Memory B cell (primary cell): ENCODE data around the gene FLACC1.

ENCODE experiments used
- ATAC-seq: fragments of 150-1000 bp; cut with Tn5 transposase; 2 replicates; pipeline ENCODE4 v1.10.0; 2021; ENCODE audit warnings: low read depth, mild to moderate bottlenecking, moderate library complexity
- DNase-seq, 2 donors: peaks; one replicate each; pipeline ENCODE4 v3.0.0; 2022; ENCODE audit warnings: low spot score in 2 of 2
- H3K27ac Mint-ChIP-seq: one replicate; pipeline ENCODE4 v1.8.0; 2022; ENCODE audit warnings: mild to moderate bottlenecking, moderate library complexity, mixed read lengths
- H3K27me3 Mint-ChIP-seq: one replicate; pipeline ENCODE4 v1.8.0; 2022; ENCODE audit warnings: mixed read lengths
- H3K36me3 Mint-ChIP-seq: one replicate; pipeline ENCODE4 v1.8.0; 2022; ENCODE audit warnings: mild to moderate bottlenecking, mixed read lengths
- H3K4me1 Mint-ChIP-seq: one replicate; pipeline ENCODE4 v1.8.0; 2022; ENCODE audit warnings: mixed read lengths
- H3K4me3 Mint-ChIP-seq: one replicate; pipeline ENCODE4 v1.8.0; 2022; ENCODE audit warnings: mild to moderate bottlenecking, moderate library complexity, mixed read lengths
- H3K9me3 Mint-ChIP-seq: one replicate; pipeline ENCODE4 v1.8.0; 2022; ENCODE audit warnings: mixed read lengths

FLACC1 gene

DNA sequence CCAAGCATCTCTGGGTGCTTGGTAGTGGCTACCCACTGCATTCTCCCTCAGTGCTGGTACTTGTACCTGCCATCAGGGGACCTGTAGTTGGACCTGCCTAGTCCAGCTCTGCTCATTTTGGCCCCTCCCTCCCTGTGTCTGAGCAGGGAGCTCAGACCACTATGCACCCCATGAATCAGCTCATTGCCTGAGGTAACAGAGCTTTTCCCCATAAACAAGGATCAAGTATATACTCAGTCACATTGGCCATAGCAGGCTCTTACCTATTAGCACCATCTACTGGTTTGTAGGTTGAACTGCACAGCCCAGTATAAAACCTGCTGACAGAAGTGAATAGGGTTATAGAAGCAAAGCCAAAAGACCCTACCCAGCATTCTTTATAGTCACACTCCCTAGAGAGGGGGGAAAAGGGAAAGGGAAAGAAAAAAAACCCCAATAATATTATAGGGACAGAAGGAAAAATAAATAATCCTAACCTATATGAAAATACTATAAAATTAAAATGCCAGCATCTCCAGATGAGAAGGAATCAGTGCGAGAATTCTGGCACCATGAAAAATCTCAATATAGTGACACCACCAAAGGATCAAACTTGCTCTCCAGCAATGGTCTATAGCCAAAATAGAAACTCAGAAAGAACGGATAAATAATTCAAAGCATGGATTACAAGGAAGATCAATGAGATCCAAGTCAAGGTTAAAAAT, 6.9 kb upstream of the FLACC1 start:
- H3K27me3 Mint-ChIP-seq: no peaks in the 10 kb centered on the region
- ATAC-seq: peak; percentile 78
- no peak overlapping the region for H3K4me3 Mint-ChIP-seq
- H3K4me1 Mint-ChIP-seq: peaks cover 3% of the 10 kb centered on the region
- peak; percentile 28 to 35 for DNase-seq
- peaks cover 2% of the 10 kb centered on the region for H3K9me3 Mint-ChIP-seq
- no peak overlapping the region for H3K27ac Mint-ChIP-seq
- peaks cover 22% of the 10 kb centered on the region for H3K36me3 Mint-ChIP-seq

DNA sequence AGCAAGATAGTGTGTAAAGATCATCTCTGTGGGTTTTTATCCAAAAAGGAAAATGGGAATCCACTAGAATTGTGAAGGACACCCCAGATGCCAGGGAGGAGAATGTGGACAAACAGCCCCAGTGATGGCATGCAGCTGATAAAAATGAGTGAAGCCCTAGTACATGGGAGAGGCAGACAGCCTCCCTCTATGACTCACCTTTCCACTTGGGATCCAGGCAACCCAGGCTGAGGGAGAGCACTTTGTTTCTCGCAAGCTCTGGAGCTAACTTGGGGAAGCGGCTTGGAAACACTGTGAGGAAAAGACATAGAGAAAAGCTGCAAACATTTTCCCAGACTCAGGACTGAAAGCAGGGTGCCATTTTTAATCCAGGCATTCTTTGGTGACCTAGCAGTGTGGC, 5.3 kb upstream of the FLACC1 start:
- ATAC-seq: no peak
- no peaks in the 10 kb centered on the region for H3K27me3 Mint-ChIP-seq
- H3K4me1 Mint-ChIP-seq: peaks cover 3% of the 10 kb centered on the region
- H3K27ac Mint-ChIP-seq: no peak overlapping the region
- no peak overlapping the region for H3K4me3 Mint-ChIP-seq
- no peak for DNase-seq
- H3K36me3 Mint-ChIP-seq: peaks cover 17% of the 10 kb centered on the region
- no peaks in the 10 kb centered on the region for H3K9me3 Mint-ChIP-seq

DNA sequence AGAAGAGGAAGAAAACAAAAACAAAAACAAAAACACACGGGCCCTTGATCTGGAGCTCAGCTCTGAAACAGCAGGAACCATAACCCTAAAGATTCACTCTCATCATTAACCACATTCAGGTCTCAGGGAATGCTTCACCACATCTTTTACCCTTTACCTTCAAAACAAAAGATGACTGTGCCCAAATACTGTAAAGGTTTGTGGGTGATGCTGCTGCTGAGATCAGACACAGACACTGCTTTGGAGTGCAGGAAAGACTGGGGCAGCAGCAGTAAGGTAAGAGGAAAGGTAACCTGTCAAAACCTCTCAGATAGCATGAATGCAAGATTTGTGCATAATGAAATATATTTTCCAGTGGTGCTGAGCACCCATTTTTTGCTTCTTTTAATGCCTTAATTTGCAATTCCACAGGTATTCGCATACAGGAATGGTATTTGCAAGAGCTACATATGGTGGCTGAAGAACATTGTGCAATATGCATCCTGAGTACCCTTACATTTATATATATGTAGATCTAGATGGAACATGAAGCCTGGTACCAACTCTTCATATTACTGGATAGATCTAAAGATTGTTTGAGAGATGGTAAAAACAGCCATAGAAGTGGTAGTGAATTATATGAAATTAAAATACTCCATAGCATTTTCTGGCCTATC, 4.1 kb upstream of the FLACC1 start:
- DNase-seq (no peak), ATAC-seq (no peak)
- Mint-ChIP-seq H3K4me3 (no peak overlapping the region), H3K4me1 (peaks cover 5% of the 10 kb centered on the region), H3K36me3 (peaks cover 12% of the 10 kb centered on the region), H3K9me3 (no peaks in the 10 kb centered on the region), H3K27me3 (no peaks in the 10 kb centered on the region), H3K27ac (no peak overlapping the region)

DNA sequence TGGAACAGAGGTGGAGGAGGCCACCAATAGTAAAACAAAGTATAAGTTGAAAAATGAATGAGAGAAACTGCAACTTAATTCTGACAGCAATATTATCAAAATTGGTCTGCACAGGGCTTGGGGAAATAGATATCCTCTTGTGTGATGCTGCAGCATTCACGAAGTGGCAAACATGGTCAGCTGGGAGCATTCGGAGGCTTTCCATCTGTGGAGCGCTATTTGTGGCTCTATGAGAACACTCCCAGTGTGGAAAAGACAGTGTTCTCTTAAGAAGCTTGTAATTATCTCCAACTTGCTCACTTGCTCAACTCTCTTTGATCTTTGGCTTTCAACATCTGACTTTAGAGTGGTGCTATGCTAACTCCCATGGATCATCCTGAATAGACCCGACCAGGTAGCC, 3.1 kb upstream of the FLACC1 start:
- Mint-ChIP-seq H3K36me3 (peaks cover 8% of the 10 kb centered on the region), H3K9me3 (no peaks in the 10 kb centered on the region), H3K27ac (no peak overlapping the region), H3K4me3 (no peak overlapping the region), H3K27me3 (no peaks in the 10 kb centered on the region), H3K4me1 (peaks cover 5% of the 10 kb centered on the region)
- ATAC-seq (no peak), DNase-seq (no peak)

DNA sequence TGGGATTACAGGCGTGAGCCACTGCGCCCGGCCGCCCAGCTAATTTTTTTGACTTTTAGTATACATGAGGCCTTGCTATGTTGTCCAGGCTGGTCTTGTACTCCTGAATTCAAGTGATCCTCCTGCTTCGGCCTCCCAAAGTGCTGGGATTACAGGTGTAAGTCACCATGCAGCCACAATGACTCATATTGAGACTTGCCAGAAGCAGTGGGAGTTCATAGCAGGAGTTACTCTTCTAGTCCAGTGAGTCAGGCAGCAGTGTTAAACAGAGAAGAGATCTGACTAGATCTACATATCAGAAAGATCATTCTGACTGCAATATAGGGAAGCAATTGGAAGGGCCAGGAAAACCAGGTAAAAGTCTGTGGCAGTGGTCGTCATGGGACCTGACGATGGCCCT, 1.5 kb upstream of the FLACC1 start:
- H3K27me3 Mint-ChIP-seq: no peaks in the 10 kb centered on the region
- DNase-seq (no peak), ATAC-seq (no peak)
- H3K36me3 Mint-ChIP-seq: peaks cover 8% of the 10 kb centered on the region
- no peak overlapping the region for H3K4me3 Mint-ChIP-seq
- H3K4me1 Mint-ChIP-seq: peaks cover 2% of the 10 kb centered on the region
- H3K27ac Mint-ChIP-seq: no peak overlapping the region
- H3K9me3 Mint-ChIP-seq: no peaks in the 10 kb centered on the region

DNA sequence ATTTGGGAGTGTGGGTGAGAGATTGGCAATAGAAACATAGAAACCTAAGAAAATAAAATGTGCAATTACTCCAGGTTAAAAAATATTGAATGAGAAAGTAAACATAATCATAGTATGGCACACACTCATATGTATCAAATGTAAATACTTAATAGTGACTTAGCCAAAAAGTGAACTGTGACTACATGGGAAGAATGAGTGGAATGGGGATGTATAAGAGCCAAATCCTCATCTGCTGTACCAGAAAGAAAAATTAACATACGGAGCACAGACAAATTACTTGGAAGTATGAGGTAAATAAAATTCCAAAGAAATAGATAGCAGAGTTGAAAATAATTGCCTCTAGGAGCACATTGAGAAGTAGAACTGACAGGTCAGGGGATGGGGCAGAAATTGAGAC, 4.0 kb downstream of the FLACC1 start:
- Mint-ChIP-seq H3K36me3 (peaks cover 3% of the 10 kb centered on the region), H3K27me3 (no peaks in the 10 kb centered on the region), H3K9me3 (no peaks in the 10 kb centered on the region), H3K4me1 (peaks cover 2% of the 10 kb centered on the region), H3K27ac (no peak overlapping the region), H3K4me3 (no peak overlapping the region)
- no peak for DNase-seq
- ATAC-seq: no peak

DNA sequence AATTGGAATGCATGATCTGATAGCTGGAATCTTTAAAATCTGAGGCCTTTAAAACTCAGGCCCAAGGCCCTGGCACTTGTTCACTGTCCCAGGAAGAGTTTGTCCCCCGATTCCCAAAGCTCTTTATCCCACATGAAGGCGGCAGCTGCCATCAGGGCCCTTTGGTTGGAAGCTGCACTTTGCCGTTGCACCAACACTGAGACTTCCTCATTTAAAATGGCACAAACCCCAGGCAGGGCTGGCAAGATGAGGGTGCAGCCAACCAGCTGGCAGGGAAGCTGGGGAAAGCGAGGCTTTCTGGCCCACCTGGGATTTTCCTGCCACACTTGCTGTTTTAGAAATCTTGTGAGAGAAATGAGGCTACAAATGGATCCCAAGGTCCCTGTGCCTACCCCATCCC, 6.3 kb downstream of the FLACC1 start:
- ATAC-seq: no peak
- no peaks in the 10 kb centered on the region for H3K4me1 Mint-ChIP-seq
- peaks cover 3% of the 10 kb centered on the region for H3K36me3 Mint-ChIP-seq
- H3K4me3 Mint-ChIP-seq: no peak overlapping the region
- DNase-seq: no peak
- H3K27ac Mint-ChIP-seq: no peak overlapping the region
- H3K27me3 Mint-ChIP-seq: no peaks in the 10 kb centered on the region
- no peaks in the 10 kb centered on the region for H3K9me3 Mint-ChIP-seq

DNA sequence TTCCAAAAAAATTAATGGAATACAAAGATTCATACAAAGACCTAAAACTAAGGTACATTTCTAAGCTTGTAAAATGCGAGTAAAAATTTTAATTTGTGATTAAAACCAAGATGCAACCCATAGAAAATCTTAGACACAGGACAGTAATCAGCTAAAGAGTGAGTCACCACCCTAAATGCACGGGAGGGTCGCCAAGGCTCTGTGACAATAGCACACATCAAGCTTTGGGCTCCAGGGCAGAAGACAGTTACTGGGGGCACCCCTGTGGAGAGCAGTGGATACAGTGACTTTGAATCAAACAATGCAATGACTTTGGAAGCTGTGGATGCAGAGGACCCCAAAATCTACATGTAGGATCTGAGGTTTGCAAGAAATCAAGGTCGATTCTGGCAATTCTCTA, 7.5 kb downstream of the FLACC1 start:
- ATAC-seq (no peak), DNase-seq (no peak)
- no peaks in the 10 kb centered on the region for H3K27me3 Mint-ChIP-seq
- peaks cover 8% of the 10 kb centered on the region for H3K4me1 Mint-ChIP-seq
- peaks cover 6% of the 10 kb centered on the region for H3K36me3 Mint-ChIP-seq
- no peaks in the 10 kb centered on the region for H3K9me3 Mint-ChIP-seq
- H3K27ac Mint-ChIP-seq: no peak overlapping the region
- H3K4me3 Mint-ChIP-seq: no peak overlapping the region

DNA sequence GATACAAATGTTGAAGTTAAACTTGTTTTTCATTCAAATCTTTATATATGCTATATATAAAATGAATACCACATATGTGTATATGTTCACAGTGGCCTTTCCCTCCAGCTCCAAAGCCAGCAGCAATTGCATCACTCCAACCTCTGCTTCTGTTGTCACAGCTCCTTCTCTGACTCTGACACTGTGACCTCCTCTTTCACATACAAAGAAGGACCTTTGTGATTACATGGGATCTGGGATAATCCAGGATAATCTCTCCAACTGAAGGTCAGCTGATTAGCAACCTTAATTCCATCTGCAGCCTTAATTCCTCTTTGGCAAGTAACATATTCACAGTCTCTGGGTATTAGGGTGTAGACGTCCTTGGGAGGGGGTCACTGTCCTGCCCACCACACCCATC, 8.4 kb downstream of the FLACC1 start:
- Mint-ChIP-seq H3K4me3 (no peak overlapping the region), H3K9me3 (no peaks in the 10 kb centered on the region), H3K4me1 (peaks cover 12% of the 10 kb centered on the region), H3K36me3 (peaks cover 6% of the 10 kb centered on the region), H3K27me3 (no peaks in the 10 kb centered on the region), H3K27ac (no peak overlapping the region)
- no peak for DNase-seq
- ATAC-seq: no peak

DNA sequence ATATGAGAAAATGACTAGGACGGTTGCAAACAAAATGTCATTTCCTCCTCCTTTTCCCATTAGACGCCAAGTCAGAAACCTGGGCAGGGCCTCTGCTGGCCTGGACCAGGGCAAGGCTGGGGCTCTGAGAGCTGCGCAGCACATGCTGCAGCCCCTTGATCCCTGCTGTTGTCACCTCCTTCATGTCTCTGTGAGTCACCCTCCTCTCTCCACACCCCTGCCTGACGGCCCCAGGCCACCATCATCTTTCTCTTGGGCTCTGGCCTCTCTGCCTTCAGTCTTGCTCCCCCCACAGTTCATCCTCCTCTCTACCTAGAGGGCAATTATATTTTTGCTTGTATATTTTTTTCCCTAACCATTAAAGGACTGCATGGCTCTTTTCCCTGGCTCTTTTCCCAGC, 10.0 kb downstream of the FLACC1 start:
- no peak overlapping the region for H3K27ac Mint-ChIP-seq
- H3K9me3 Mint-ChIP-seq: no peaks in the 10 kb centered on the region
- no peaks in the 10 kb centered on the region for H3K27me3 Mint-ChIP-seq
- peaks cover 14% of the 10 kb centered on the region for H3K36me3 Mint-ChIP-seq
- no peak overlapping the region for H3K4me3 Mint-ChIP-seq
- no peak for DNase-seq
- ATAC-seq: no peak
- H3K4me1 Mint-ChIP-seq: peaks cover 12% of the 10 kb centered on the region

DNA sequence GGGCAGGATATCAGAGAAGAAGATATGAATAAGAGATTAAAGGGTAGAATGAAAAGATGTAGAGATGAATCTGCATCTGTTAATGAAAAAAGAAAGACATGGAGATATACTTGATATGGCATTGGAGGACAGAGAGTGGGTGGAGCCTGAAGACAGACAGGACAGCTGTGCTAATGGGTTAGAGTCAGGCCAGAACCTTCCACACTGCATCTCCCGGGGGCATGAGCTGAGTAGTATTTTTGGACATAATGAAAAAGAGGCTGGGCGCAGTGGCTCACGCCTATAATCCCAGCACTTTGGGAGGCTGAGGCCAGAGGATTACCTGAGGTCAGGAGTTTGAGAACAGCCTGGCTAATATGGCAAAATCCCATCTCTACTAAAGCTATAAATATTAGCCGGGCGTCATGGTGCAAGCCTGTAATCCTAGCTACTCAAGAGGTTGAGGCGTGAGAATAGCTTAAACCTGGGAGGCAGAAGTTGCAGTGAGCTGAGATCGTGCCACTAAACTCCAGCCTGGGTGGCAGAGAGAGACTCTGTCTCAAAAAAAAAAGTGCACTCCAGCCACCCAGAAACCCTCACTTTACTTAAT, 11.4 kb downstream of the FLACC1 start:
- Mint-ChIP-seq H3K4me3 (no peak overlapping the region), H3K9me3 (no peaks in the 10 kb centered on the region), H3K27me3 (no peaks in the 10 kb centered on the region), H3K36me3 (peaks cover 19% of the 10 kb centered on the region), H3K4me1 (peaks cover 12% of the 10 kb centered on the region), H3K27ac (no peak overlapping the region)
- ATAC-seq (no peak), DNase-seq (no peak)

DNA sequence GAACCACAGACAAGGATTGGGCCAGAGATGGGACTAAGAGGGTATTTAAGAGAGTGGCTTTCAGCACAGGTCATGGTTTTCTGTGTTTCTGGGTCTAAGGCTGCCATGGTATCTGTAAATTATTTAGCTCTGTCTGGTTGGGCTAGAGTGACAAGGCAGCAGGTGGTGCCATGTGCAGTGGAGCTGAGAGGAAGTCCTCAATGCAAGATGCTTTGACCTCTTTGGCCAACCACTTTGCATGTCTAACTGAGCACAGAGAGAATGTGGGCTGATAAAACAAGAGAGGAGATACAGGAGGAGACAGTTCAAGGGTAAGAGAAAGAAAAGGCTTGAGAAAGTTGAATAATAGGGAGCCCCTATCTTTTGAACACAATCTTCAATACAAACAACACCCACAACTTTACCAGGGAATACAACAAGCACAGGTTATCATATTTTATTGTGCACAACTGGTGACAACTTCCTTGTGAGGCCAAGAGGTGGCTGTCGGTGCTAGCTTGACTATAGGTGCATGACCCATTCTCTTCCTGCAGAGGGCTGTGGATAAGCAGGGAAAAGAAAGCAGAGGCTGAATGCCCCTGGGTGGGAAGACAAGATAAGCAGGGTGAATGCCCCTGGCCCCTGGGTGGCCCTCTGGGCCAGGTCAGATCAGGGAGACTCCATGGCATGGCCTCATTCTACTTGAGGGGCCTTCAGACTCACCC, 12.3 kb downstream of the FLACC1 start:
- Mint-ChIP-seq H3K4me1 (peaks cover 12% of the 10 kb centered on the region), H3K9me3 (no peaks in the 10 kb centered on the region), H3K4me3 (no peak overlapping the region), H3K27ac (no peak overlapping the region), H3K36me3 (peaks cover 21% of the 10 kb centered on the region), H3K27me3 (no peaks in the 10 kb centered on the region)
- ATAC-seq: peak; percentile 67
- DNase-seq: no peak

DNA sequence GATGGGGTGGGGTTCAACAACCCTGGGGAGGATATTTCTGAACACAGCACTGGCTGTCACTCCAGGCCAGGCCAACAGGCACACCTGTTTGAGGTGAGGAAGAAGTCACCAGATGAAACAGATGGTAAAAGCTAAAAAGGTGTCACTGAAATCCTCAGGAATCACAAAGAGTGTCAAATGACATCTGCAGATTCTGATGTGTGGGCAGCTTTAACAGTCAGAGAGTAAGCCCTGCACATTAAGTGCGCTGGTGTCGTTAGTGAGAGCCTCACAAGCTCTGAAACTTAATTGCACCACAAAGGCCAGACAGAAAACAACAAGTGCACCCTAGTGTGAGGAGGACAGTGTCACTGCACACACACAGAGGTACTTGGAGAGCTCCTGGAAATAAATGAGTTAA, 13.6 kb downstream of the FLACC1 start:
- no peak for DNase-seq
- Mint-ChIP-seq H3K4me3 (no peak overlapping the region), H3K9me3 (no peaks in the 10 kb centered on the region), H3K4me1 (peaks cover 12% of the 10 kb centered on the region), H3K36me3 (peaks cover 21% of the 10 kb centered on the region), H3K27me3 (no peaks in the 10 kb centered on the region), H3K27ac (peak overlapping the region; percentile 24)
- ATAC-seq: no peak

DNA sequence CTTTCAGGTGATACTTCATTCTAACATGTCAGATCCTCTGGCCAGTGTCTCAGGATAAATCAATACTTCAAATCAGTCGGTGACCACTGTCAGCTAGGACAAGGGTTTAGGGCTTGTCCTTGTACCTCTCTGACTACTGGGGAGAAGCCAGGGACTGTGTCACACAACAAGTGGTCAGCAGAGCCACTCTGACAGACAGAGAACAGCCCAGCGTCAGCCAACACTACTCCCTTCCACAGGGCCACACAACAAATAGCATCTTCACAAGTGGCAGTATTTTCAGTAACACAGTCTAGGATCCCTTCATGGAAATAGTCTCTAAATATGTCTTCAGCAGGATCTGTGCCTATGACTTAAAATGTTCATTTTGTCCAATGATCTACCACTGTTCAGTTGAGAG, 14.2 kb downstream of the FLACC1 start:
- Mint-ChIP-seq H3K4me1 (peaks cover 12% of the 10 kb centered on the region), H3K36me3 (peaks cover 21% of the 10 kb centered on the region)

More for the DNA sequence above, 14.2 kb downstream of the FLACC1 start:
- DNase-seq (no peak), ATAC-seq (no peak)
- no peaks in the 10 kb centered on the region for H3K9me3 Mint-ChIP-seq
- peak overlapping the region; percentile 24 for H3K27ac Mint-ChIP-seq
- H3K27me3 Mint-ChIP-seq: no peaks in the 10 kb centered on the region
- no peak overlapping the region for H3K4me3 Mint-ChIP-seq
